Fibroblast of pulmonary artery (primary cell): Measurements from ENCODE around the gene PTPRD.

Source experiments
- DNase-seq: peaks from one replicate; pipeline ENCODE4 v3.0.0-alpha.2; 2010; ENCODE audit warnings: low read depth
- H3K4me3 ChIP-seq: replicated peaks from 2 replicates; pipeline ENCODE4 v1.5.1; 2011; ENCODE audit warnings: low read depth, mild to moderate bottlenecking, control low read depth, low read length, moderate library complexity
- TF ChIP-seq, protein P1 (sequence below): IDR thresholded peaks from 2 replicates; pipeline ENCODE4 v1.5.1; 2011; ENCODE audit warnings: mild to moderate bottlenecking, control low read depth, low read length, inconsistent platforms; ENCODE audit errors: missing control alignments

PTPRD gene

DNA sequence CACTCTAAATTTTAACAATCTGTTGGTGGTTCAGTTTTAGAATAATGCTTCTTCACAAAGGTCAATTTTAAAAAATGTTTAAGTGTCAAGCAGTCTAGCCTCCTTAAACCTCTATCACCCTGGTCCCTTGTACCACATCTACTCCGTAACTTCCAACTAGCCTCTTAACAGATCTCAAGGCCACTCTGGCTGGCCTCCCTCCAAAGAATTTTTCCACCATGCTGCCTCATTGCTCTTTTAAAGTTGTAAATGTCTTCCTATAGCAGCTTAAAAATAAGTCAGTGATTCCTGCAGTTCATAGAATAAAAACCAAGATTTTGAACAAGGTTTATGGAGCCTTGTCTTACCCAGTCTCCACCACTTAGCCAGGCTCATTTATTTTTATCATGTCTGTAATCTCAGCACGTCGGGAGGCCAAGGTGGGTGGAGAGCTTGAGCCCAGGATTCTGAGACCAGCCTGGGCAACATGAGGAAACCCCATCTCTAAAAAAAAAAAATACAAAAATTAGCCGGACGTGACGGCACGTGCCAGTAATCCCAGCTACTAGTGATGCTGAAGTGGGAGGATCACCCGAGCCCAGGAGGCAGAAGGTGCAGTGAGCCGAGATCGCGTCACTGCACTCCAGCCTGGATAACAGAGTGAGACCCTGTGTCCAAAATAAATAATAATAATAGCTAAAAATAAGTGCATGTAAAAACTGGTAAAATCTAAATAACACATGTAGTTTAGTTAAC is 1888.4 kb downstream of the PTPRD start:
- no peak for DNase-seq
- no peak overlapping the region for H3K4me3 ChIP-seq
- TF ChIP-seq, protein P1, sequence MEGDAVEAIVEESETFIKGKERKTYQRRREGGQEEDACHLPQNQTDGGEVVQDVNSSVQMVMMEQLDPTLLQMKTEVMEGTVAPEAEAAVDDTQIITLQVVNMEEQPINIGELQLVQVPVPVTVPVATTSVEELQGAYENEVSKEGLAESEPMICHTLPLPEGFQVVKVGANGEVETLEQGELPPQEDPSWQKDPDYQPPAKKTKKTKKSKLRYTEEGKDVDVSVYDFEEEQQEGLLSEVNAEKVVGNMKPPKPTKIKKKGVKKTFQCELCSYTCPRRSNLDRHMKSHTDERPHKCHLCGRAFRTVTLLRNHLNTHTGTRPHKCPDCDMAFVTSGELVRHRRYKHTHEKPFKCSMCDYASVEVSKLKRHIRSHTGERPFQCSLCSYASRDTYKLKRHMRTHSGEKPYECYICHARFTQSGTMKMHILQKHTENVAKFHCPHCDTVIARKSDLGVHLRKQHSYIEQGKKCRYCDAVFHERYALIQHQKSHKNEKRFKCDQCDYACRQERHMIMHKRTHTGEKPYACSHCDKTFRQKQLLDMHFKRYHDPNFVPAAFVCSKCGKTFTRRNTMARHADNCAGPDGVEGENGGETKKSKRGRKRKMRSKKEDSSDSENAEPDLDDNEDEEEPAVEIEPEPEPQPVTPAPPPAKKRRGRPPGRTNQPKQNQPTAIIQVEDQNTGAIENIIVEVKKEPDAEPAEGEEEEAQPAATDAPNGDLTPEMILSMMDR: no peak

DNA sequence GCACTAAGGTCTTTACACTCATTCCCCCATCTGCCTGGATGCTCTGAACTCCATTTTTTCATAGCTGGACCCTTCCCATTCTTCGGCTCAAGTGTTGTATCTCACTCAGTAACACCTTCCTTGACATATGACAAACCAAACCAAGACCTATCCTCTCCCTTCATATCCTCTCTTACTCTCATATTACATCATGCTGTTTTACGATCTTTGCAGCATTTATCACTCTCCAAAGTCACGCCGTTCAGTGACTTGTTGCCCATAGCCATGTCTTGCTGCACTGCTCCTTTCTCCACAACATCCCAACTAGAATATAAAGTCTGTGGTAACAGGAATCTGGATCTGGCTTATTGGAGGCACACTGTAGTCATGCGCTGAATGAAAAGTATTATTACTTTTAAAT is 1889.6 kb downstream of the PTPRD start:
- DNase-seq: no peak
- TF ChIP-seq, protein P1: no peak
- H3K4me3 ChIP-seq: no peak overlapping the region

DNA sequence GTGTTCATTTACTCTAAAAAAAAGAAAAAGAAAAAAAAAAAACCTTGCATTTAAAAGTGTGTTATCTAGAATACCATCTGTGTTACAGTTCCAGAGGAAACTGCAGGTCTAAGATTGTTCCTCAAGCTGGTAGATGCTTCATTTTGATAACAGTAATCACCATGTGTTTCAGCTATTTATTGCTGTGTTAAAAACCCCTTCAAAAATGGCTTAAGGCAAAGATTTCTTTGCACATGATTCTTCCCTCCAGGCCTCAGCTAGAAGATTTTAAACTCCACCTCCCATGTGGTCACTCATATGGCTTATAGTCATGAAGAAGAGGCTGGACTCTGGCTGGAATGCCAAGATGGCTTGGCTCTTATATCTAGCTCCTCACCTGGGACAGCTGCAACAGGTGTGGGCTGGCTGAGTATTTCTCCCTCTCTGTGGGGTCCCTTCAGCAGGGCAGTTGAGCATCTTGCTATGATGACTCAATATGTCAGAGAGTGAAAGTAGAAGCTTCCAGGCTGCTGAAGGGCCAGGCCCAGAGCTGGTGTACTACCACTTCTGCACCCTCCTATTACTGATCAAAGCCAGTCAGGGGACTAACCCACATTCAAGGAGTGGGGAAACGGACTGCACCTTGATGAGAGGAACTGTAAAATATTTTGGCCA is 1892.8 kb downstream of the PTPRD start:
- TF ChIP-seq, protein P1: no peak
- H3K4me3 ChIP-seq: no peak overlapping the region
- DNase-seq: no peak

DNA sequence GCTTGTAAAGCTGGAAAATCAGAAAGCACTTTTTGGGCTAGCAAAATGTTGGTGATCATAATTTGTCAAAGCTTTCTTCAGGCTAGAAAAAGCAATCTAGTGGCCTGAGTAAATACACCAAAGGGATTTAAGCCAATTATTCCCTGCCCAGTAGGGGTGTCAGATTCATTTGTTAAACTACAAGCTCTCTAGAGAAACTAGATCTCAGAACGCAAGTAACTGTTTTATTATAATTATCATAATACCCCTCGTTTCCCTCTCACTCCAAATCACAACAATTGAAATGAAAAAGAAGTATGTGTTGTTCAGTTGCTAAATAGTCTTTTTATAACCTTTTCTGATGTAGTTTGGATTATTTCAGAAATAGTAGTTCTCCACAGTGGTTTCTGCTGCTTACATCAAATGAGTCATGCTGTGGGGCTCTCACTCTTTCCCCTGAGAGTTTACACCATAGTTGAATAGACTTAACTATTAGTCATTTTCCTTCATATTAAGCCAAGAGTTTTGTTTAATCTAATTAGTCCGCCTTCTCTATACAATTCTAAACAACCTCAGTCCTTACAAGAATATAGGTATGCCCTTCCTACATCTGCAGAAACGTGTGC is 1894.6 kb downstream of the PTPRD start:
- TF ChIP-seq, protein P1: no peak
- DNase-seq: peak; percentile 48
- H3K4me3 ChIP-seq: no peak overlapping the region

DNA sequence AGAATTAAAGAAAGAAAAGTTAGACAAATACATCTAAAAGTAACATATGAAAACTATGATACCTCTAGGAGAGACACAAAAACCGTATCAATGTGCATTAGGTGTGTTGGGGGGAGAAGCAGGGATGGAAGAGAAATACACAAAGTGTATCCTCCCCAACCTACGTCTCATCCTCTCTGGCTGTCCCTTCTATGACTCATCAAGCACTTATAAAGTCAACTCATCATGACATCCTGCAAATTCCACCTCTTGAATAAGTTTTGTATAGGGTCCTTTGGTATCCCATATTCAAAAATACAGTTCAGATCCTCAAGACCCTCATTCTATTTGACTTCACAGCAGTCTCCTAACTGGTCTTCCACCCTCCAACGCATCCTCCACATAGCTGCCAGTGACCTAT is 1895.7 kb downstream of the PTPRD start:
- no peak for DNase-seq
- H3K4me3 ChIP-seq: no peak overlapping the region

DNA sequence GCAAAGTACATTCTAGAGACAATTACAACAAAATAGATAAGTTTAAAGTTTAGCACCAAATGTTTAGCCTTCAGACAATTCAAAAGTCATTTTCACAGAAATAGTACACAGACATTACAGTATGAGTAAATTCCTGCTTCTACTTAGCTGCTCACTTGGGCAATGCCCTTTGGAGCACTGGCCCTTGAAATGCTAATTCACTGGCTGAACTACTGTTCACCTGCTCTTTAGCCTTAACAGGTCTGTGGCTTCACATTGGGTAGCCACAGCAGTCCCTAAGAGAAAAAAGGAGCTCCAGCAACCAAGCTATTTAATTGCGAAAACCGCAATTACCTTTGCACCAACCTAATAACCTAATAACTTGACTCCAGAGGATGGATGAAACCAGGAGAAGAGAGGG is 1897.0 kb downstream of the PTPRD start:
- no peak overlapping the region for H3K4me3 ChIP-seq
- DNase-seq: no peak
- TF ChIP-seq, protein P1: no peak

More for the DNA sequence above, 1895.7 kb downstream of the PTPRD start:
- TF ChIP-seq, protein P1: no peak

DNA sequence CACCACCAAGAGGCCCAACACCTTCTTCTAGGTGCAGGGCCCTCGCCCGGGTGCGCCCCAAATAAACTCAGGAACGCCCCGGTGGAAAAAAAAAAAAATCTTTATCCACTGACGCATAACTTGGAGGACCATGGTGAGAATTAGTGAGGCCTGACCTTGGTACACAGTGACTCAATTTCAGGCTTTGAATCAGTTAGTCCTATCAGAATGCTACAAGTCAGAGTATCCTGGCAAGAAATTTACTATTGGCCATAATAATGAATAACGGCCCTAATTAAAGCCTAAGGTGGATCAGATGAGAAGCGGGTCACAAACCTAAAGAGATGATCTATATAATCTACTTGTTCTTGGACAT is 1899.0 kb downstream of the PTPRD start:
- TF ChIP-seq, protein P1: no peak
- no peak for DNase-seq
- H3K4me3 ChIP-seq: no peak overlapping the region
